Ureter (tissue), 1 donor: ENCODE measurements around the gene C12orf57. TPM values are rescaled to one million over a fixed set of nuclear protein-coding genes. Genes with fewer than 3 reads are reported as not detected.

Source experiments
- total RNA-seq: library from RNA; stranded (reverse); gene quantifications from one replicate; pipeline ENCODE4 v1.2.4, GENCODE V29; 2023
- donor health status: DM: yes; HTN: yes; CAD: no.

The C12orf57 gene
- total RNA-seq, 1 donor from 2014 or later = 172 TPM

Other genes with a start within 250 kb of the C12orf57 start
- gene PIANP, start 243.2 kb upstream of the C12orf57 start, total RNA-seq = 2.6 TPM
- 77.9 TPM for gene COPS7A, start 220.0 kb upstream of the C12orf57 start, total RNA-seq
- 139 TPM for gene MLF2, start 190.9 kb upstream of the C12orf57 start, total RNA-seq
- 288 TPM for gene PTMS, start 177.7 kb upstream of the C12orf57 start, total RNA-seq
- 2.3 TPM for gene LAG3, start 171.5 kb upstream of the C12orf57 start, total RNA-seq
- gene CD4, start 154.5 kb upstream of the C12orf57 start, total RNA-seq = 18.0 TPM
- gene GPR162, start 122.2 kb upstream of the C12orf57 start, total RNA-seq = 2.5 TPM
- gene P3H3, start 115.6 kb upstream of the C12orf57 start, total RNA-seq = 27.9 TPM
- gene GNB3, start 103.1 kb upstream of the C12orf57 start, total RNA-seq = 4.5 TPM
- 1.4 TPM for gene CDCA3, start 92.7 kb upstream of the C12orf57 start, total RNA-seq
- gene USP5, start 91.9 kb upstream of the C12orf57 start, total RNA-seq = 106 TPM
- gene TPI1, start 76.5 kb upstream of the C12orf57 start, total RNA-seq = 418 TPM
- 9.9 TPM for gene SPSB2, start 70.7 kb upstream of the C12orf57 start, total RNA-seq
- gene LRRC23, start 39.2 kb upstream of the C12orf57 start, total RNA-seq = 13.5 TPM
- 29.6 TPM for gene ENO2, start 29.4 kb upstream of the C12orf57 start, total RNA-seq
- 112 TPM for gene ATN1, start 16.1 kb upstream of the C12orf57 start, total RNA-seq
- not detected for gene RNU7-1, start 206 bp upstream of the C12orf57 start, total RNA-seq
- gene PTPN6, start 7.3 kb downstream of the C12orf57 start, total RNA-seq = 40.4 TPM
- gene PHB2, start 26.6 kb downstream of the C12orf57 start, total RNA-seq = 221 TPM
- 68.0 TPM for gene EMG1, start 26.9 kb downstream of the C12orf57 start, total RNA-seq
- gene LPCAT3, start 74.5 kb downstream of the C12orf57 start, total RNA-seq = 95.9 TPM
- gene C1S, start 116.7 kb downstream of the C12orf57 start, total RNA-seq = 293 TPM
- 455 TPM for gene C1R, start 148.4 kb downstream of the C12orf57 start, total RNA-seq
- 110 TPM for gene C1RL, start 165.2 kb downstream of the C12orf57 start, total RNA-seq
- gene RBP5, start 184.9 kb downstream of the C12orf57 start, total RNA-seq = 7.5 TPM
- gene CLSTN3, start 186.3 kb downstream of the C12orf57 start, total RNA-seq = 48.2 TPM
- 36.7 TPM for gene PEX5, start 245.7 kb downstream of the C12orf57 start, total RNA-seq